GM20000 (cell line): ENCODE measurements around the gene MTAP.

Experiments
- DNase-seq: peaks from one replicate; pipeline ENCODE4 v3.0.0; 2012; ENCODE audit warnings: low spot score
- CTCF ChIP-seq: IDR thresholded peaks from 2 replicates; pipeline ENCODE4 v1.5.1; 2012; ENCODE audit warnings: mild to moderate bottlenecking, control low read depth; ENCODE audit errors: extremely low read depth, missing control alignments

MTAP gene

GRCh38 chr9:21889673-21890072, 87.2 kb downstream of the MTAP start:
- no peak for DNase-seq

GRCh38 chr9:21890696-21891095, 88.3 kb downstream of the MTAP start:
- no peak for TF ChIP-seq CTCF
- no peak for DNase-seq

More at GRCh38 chr9:21889673-21890072, 87.2 kb downstream of the MTAP start:
- no peak for TF ChIP-seq CTCF

- DNase-seq: no peak
- TF ChIP-seq CTCF: no peak
Observed at GRCh38 chr9:21901546-21901945, 99.1 kb downstream of the MTAP start.

- no peak for TF ChIP-seq CTCF
Observed at GRCh38 chr9:21902136-21902535, 99.7 kb downstream of the MTAP start.

GRCh38 chr9:21903380-21903965, 101.0 kb downstream of the MTAP start:
- DNase-seq: no peak
- TF ChIP-seq CTCF: no peak

More at GRCh38 chr9:21902136-21902535, 99.7 kb downstream of the MTAP start:
- DNase-seq: no peak

GRCh38 chr9:21904371-21904770, 101.9 kb downstream of the MTAP start:
- DNase-seq: no peak
- no peak for TF ChIP-seq CTCF

- DNase-seq: no peak
- TF ChIP-seq CTCF: no peak
Observed at GRCh38 chr9:21904776-21905175, 102.3 kb downstream of the MTAP start.
